A673 (cell line): Measurements from ENCODE around the gene MGAT5. TPM values are rescaled to one million over a fixed set of nuclear protein-coding genes. Genes with fewer than 3 reads are reported as not detected.

Source experiments
- BruUV-seq: library from RNA; stranded (reverse); fragments of 400-500 nt; replicated peaks from 2 replicates; lab custom pipeline; 2021; lab: Mats Ljungman, UMichigan
- CTCF ChIA-PET: fragments of 300-600 bp; sonication (Branson Sonifier 250); formaldehyde crosslinking; loops from one replicate; lab custom pipeline; 2022; ENCODE audit warnings: antibody characterized with exemption; lab: Charles Lee
- POLR2A ChIA-PET: fragments of 300-600 bp; sonication (Branson Sonifier 250); formaldehyde crosslinking; loops from one replicate; lab custom pipeline; 2022; ENCODE audit warnings: antibody characterized with exemption; ENCODE audit not compliant: low non-redundant PET; lab: Charles Lee
- DNase-seq: peaks from one replicate; pipeline ENCODE4 v3.0.0-alpha.2; 2015; ENCODE audit warnings: low spot score
- H3K27ac ChIP-seq: fragments of 200-600 bp; sonication (generic); 2 replicates; pipeline ENCODE4 v1.5.1; 2016; ENCODE audit warnings: mixed run types, low read depth, mild to moderate bottlenecking, mixed read lengths, antibody characterized with exemption, low read length; ENCODE audit not compliant: poor library complexity, severe bottlenecking
- H3K27me3 ChIP-seq: fragments of 200-600 bp; sonication (generic); replicated peaks from 2 replicates; pipeline ENCODE4 v1.6.1; 2017; ENCODE audit warnings: mixed run types, low read depth, mild to moderate bottlenecking, mixed read lengths, antibody characterized with exemption, low read length; ENCODE audit not compliant: insufficient read depth, poor library complexity
- H3K36me3 ChIP-seq: fragments of 200-600 bp; sonication (generic); 2 replicates; pipeline ENCODE4 v1.6.1; 2016; ENCODE audit warnings: mixed run types, mild to moderate bottlenecking, mixed read lengths, antibody characterized with exemption, low read length; ENCODE audit not compliant: insufficient read depth, poor library complexity, severe bottlenecking
- H3K4me1 ChIP-seq: fragments of 200-600 bp; sonication (generic); 2 replicates; pipeline ENCODE4 v1.6.1; 2017; ENCODE audit warnings: mixed run types, mild to moderate bottlenecking, mixed read lengths, antibody characterized with exemption, low read length; ENCODE audit not compliant: insufficient read depth, poor library complexity, severe bottlenecking
- H3K4me3 ChIP-seq: fragments of 200-600 bp; sonication (generic); 2 replicates; pipeline ENCODE4 v1.5.1; 2016; ENCODE audit warnings: low read depth, mixed run types, mild to moderate bottlenecking, mixed read lengths, low read length; ENCODE audit not compliant: poor library complexity, severe bottlenecking
- H3K9me3 ChIP-seq: fragments of 200-600 bp; sonication (generic); 2 replicates; pipeline ENCODE4 v1.6.1; 2016; ENCODE audit warnings: mixed run types, low read depth, mild to moderate bottlenecking, mixed read lengths, antibody characterized with exemption, low read length; ENCODE audit not compliant: poor library complexity, severe bottlenecking
- EZH2 ChIP-seq: fragments of 200-600 bp; sonication (generic); IDR thresholded peaks from 2 replicates; pipeline ENCODE4 v1.6.1; 2017; ENCODE audit warnings: borderline replicate concordance, low read depth, mild to moderate bottlenecking, mixed read lengths, antibody characterized with exemption, low read length; ENCODE audit not compliant: poor library complexity, severe bottlenecking
- intact Hi-C: fragments of 100-400 bp; cut with micrococcal nuclease; formaldehyde crosslinking; loops from one replicate; pipeline ENCODE4 v1.10.0; 2022; ENCODE audit not compliant: unreplicated experiment
- total RNA-seq: library from RNA; stranded (reverse); gene quantifications from 2 replicates; pipeline ENCODE4 v1.2.3, GENCODE V29; 2021
- TF ChIP-seq, protein P1 (sequence below): fragments of 300-800, 200-600 bp; sonication (generic); conservative IDR thresholded peaks from 2 replicates; pipeline ENCODE4 v1.5.1; 2017; ENCODE audit warnings: low read depth, mild to moderate bottlenecking, antibody characterized with exemption, low read length, moderate library complexity, mixed read lengths

MGAT5 gene
- total RNA-seq, 1 experiment from 2014 or later = 11.0 TPM

- TF ChIP-seq, protein P1, sequence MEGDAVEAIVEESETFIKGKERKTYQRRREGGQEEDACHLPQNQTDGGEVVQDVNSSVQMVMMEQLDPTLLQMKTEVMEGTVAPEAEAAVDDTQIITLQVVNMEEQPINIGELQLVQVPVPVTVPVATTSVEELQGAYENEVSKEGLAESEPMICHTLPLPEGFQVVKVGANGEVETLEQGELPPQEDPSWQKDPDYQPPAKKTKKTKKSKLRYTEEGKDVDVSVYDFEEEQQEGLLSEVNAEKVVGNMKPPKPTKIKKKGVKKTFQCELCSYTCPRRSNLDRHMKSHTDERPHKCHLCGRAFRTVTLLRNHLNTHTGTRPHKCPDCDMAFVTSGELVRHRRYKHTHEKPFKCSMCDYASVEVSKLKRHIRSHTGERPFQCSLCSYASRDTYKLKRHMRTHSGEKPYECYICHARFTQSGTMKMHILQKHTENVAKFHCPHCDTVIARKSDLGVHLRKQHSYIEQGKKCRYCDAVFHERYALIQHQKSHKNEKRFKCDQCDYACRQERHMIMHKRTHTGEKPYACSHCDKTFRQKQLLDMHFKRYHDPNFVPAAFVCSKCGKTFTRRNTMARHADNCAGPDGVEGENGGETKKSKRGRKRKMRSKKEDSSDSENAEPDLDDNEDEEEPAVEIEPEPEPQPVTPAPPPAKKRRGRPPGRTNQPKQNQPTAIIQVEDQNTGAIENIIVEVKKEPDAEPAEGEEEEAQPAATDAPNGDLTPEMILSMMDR = no peak
- TF ChIP-seq EZH2 = no peak
- no peak overlapping the region for H3K4me3 ChIP-seq
- H3K4me1 ChIP-seq = no peaks in the 10 kb centered on the region
- BruUV-seq = no TSS peak
- H3K9me3 ChIP-seq = no peaks in the 10 kb centered on the region
- DNase-seq = no peak
- CTCF ChIA-PET = no interaction called here
- no peaks in the 10 kb centered on the region for H3K27me3 ChIP-seq
- H3K27ac ChIP-seq = no peak overlapping the region
- intact Hi-C loops = no loop called here
- POLR2A ChIA-PET = no interaction called here
- H3K36me3 ChIP-seq = no peaks in the 10 kb centered on the region
Measured at GRCh38 chr2:134314681-134315368, 61.0 kb downstream of the MGAT5 start.

DNA sequence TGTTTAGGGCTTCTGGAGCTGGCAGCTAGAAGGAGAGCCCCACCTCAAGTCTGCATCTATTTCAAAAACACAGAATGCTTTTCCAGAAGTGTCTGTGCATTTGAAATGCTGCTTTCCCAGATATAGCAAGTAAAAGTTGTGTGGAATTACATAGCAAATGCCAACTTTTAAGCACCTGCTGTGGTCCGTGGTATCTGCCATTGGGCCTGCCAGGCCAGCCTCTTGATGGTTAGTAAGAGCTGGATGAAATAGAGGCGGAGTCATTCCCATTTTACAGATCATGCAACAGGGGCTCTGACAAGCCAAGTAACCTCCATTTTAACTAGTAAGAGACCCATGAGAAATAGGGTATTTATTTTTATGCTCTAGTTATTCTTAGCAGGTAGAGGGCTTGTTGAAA is 61.6 kb downstream of the MGAT5 start:
- intact Hi-C loops = no loop called here
- BruUV-seq = no TSS peak
- no peak overlapping the region for H3K27ac ChIP-seq
- POLR2A ChIA-PET = no interaction called here
- no peaks in the 10 kb centered on the region for H3K36me3 ChIP-seq
- TF ChIP-seq, protein P1 = no peak
- TF ChIP-seq EZH2 = no peak
- no peaks in the 10 kb centered on the region for H3K4me1 ChIP-seq
- no peaks in the 10 kb centered on the region for H3K27me3 ChIP-seq
- H3K4me3 ChIP-seq = no peak overlapping the region
- H3K9me3 ChIP-seq = no peaks in the 10 kb centered on the region
- DNase-seq = no peak
- CTCF ChIA-PET = no interaction called here

DNA sequence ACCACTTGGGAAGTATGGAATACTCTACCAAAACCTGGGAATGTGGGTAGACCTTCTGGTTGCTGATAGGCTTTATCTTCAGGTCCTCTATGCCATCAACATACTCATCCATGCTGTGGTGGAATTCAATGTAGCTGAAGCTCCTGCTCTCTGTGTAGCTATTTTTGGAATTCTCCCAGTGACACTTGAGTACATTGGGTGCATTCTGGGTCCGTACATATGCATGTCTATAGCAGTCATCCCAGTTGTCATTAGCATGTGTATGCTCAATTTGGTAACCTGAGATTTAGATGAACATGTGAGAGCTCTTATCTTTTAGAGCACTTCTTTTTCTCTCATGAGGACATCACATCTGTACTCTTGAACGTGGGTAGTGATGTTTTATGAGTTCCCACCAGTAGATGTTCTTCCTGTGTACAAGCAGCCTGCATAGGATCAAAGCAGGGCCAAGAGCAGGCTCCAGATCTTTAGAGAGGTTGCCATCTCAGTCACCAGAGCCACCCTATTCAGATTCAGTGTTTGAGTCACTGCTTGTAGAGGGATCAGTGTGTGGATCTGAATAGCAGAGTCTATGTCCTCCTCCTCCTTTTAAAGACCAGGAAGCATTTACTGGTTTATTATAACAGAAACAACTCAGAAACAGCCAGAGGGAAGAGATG is 65.9 kb downstream of the MGAT5 start:
- Histone ChIP-seq H3K27ac (no peak overlapping the region), H3K36me3 (no peaks in the 10 kb centered on the region), H3K4me1 (no peaks in the 10 kb centered on the region), H3K9me3 (no peaks in the 10 kb centered on the region), H3K4me3 (no peak overlapping the region), H3K27me3 (no peaks in the 10 kb centered on the region)
- no TSS peak for BruUV-seq
- ChIA-PET CTCF (no interaction called here), POLR2A (no interaction called here)
- DNase-seq = no peak
- no peak for TF ChIP-seq EZH2
- TF ChIP-seq, protein P1 = no peak
- intact Hi-C loops = no loop called here
